Measurements from ENCODE around the gene DNAJC2.
"Not testable (repeated sequence)": the region's sequence is repeated elsewhere in the genome, so short reads cannot be mapped to it uniquely, and the experiment has no call there.

DNAJC2 gene

GRCh38 chr7:103274867-103275266 is 69.7 kb downstream of the DNAJC2 start:
- in situ Hi-C loops (cut with MboI; ENCODE audit: low sequenced_read_pairs), result not testable (repeated sequence)

GRCh38 chr7:103273374-103273773 is 71.2 kb downstream of the DNAJC2 start:
- in situ Hi-C loops (cut with MboI; ENCODE audit: low sequenced_read_pairs), result not testable (repeated sequence)

- in situ Hi-C loops (cut with MboI; ENCODE audit: low sequenced_read_pairs), result not testable (repeated sequence)
These were observed 78.3 kb downstream of the DNAJC2 start for GRCh38 chr7:103266229-103266628.

GRCh38 chr7:103264054-103264453 is 80.5 kb downstream of the DNAJC2 start:
- in situ Hi-C loops (cut with MboI; ENCODE audit: low sequenced_read_pairs), result not testable (repeated sequence)
